ENCODE measurements around the gene PCGF2.

DNA sequence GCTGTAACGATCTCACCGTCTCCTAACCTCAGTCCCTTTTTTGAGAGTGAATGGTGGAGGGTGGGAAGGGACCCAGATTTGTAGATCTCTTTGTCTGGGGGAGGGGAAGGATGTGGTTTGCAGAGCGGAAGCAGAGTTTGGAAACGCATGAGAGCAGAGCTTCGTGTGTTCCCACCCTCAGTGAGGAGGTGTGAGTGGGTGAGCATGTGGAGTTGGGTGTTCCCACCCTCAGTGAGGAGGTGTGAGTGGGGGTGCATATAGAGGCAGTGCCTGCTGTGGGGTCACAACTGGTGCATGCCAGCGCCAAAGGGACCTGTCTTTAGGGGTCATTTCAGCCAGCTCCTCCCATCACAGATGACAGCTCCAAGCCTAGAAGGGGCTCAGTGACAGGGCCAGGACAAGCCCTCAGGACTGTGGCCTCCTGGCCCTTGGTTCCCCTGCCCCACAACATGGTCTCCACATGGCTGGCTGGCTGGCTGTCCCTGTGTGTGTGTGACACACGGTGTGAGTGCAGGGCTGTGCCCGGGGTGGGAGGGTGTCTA lies 19.8 kb downstream of the PCGF2 start:
- no peak for TF ChIP-seq CTCF (IDR thresholded peaks at IDR 0.05; ENCODE audit: low read length)
- TF ChIP-seq EZH2 (IDR thresholded peaks at IDR 0.05; ENCODE audit: borderline replicate concordance, low read length): no peak

All from OCI-LY1 (cell line).